K562 (cell line): ENCODE results near the gene RIMBP3C. TPM values are rescaled to one million over a fixed set of nuclear protein-coding genes. Genes with fewer than 3 reads are reported as not detected.

Experiments used
- BHLHE40 ChIP-seq: IDR thresholded peaks from 2 replicates; pipeline ENCODE4 v1.6.1; 2011; ENCODE audit warnings: low read length, improper control_type of control experiment
- CEBPG ChIP-seq, 3 experiments: fragments of 200-800 bp in 1 of 3; sonication (Bioruptor generic) in 1 of 3; sonication (generic) in 1 of 3; formaldehyde crosslinking in 1 of 3; IDR thresholded peaks in 2 of 3; conservative IDR thresholded peaks in 1 of 3; 2 replicates each; pipeline versions ENCODE4 v1.6.1 to v1.8.0; 2016 to 2022; ENCODE audit warnings: missing compliant biosample characterization in 2 of 3, missing genetic modification characterization in 2 of 3, mild to moderate bottlenecking in 1 of 3, missing genetic modification reagents in 1 of 3
- ELK1 ChIP-seq: sonication (generic); formaldehyde crosslinking; IDR thresholded peaks from 2 replicates; pipeline ENCODE4 v1.8.1; 2022; ENCODE audit warnings: missing genetic modification reagents
- EP300 ChIP-seq: IDR thresholded peaks from 2 replicates; pipeline ENCODE4 v1.6.1; 2012; ENCODE audit warnings: low read length, improper control_type of control experiment
- ETS2 ChIP-seq: IDR thresholded peaks from 2 replicates; pipeline ENCODE4 v1.6.1; 2016; ENCODE audit warnings: borderline replicate concordance, missing genetic modification characterization, mild to moderate bottlenecking, moderate library complexity, missing compliant biosample characterization; ENCODE audit not compliant: poor library complexity, severe bottlenecking
- FOS ChIP-seq: IDR thresholded peaks from 3 replicates; pipeline ENCODE4 v1.6.1; 2011; ENCODE audit not compliant: insufficient read length; ENCODE audit errors: extremely low read depth
- FOXA3 ChIP-seq, 2 experiments: fragments of 450-650 bp in 1 of 2; sonication (generic) in 1 of 2; formaldehyde crosslinking; IDR thresholded peaks in 1 of 2; conservative IDR thresholded peaks in 1 of 2; 2 replicates each; pipeline versions ENCODE4 v1.4.0 to v1.8.0; 2020 to 2022; ENCODE audit warnings: mild to moderate bottlenecking in 2 of 2, missing genetic modification reagents in 1 of 2
- FOXP1 ChIP-seq: sonication (generic); formaldehyde crosslinking; IDR thresholded peaks from 2 replicates; pipeline ENCODE4 v1.8.0; 2022; ENCODE audit warnings: mild to moderate bottlenecking, missing genetic modification reagents
- HNRNPLL ChIP-seq: fragments of 200-400 bp; formaldehyde crosslinking; IDR thresholded peaks from 2 replicates; pipeline ENCODE4 v1.6.1; 2017; ENCODE audit warnings: low read length, low read depth, mild to moderate bottlenecking; ENCODE audit not compliant: poor library complexity, severe bottlenecking
- HNRNPUL1 ChIP-seq: fragments of 200-400 bp; formaldehyde crosslinking; IDR thresholded peaks from 2 replicates; pipeline ENCODE4 v1.6.1; 2017; ENCODE audit warnings: low read length
- KDM5B ChIP-seq: fragments of 200-600 bp; sonication (generic); IDR thresholded peaks from 2 replicates; pipeline ENCODE4 v1.6.1; 2012; ENCODE audit warnings: low read depth, mild to moderate bottlenecking, moderate library complexity, low read length, control low read depth, inconsistent platforms; ENCODE audit not compliant: insufficient replicate concordance
- LARP7 ChIP-seq: fragments of 450-650 bp; IDR thresholded peaks from 2 replicates; pipeline ENCODE4 v1.6.1; 2016
- MLX ChIP-seq, 2 experiments: fragments of 450-650 bp in 1 of 2; sonication (generic) in 1 of 2; formaldehyde crosslinking; conservative IDR thresholded peaks; 2 replicates each; pipeline versions ENCODE4 v1.4.0 to v1.8.1; 2020 to 2022; ENCODE audit warnings: mild to moderate bottlenecking in 1 of 2, missing genetic modification reagents in 1 of 2
- NONO ChIP-seq, 2 experiments: fragments of 200-400 bp in 1 of 2; fragments of 450-650 bp in 1 of 2; formaldehyde crosslinking in 1 of 2; IDR thresholded peaks; 2 replicates each; pipeline ENCODE4 v1.6.1; 2017; ENCODE audit warnings: low read depth in 2 of 2, mild to moderate bottlenecking in 2 of 2, moderate library complexity in 2 of 2, low read length in 1 of 2
- PHF20 ChIP-seq: fragments of 450-650 bp; IDR thresholded peaks from 2 replicates; pipeline ENCODE4 v1.6.1; 2018; ENCODE audit not compliant: partially characterized antibody
- PHF8 ChIP-seq: fragments of 200-600 bp; sonication (generic); IDR thresholded peaks from 2 replicates; pipeline ENCODE4 v1.6.1; 2012; ENCODE audit warnings: mixed run types, mild to moderate bottlenecking, inconsistent platforms, low read length, moderate library complexity, borderline replicate concordance
- SFPQ ChIP-seq: fragments of 200-400 bp; formaldehyde crosslinking; IDR thresholded peaks from 2 replicates; pipeline ENCODE4 v1.6.1; 2017; ENCODE audit warnings: mild to moderate bottlenecking, low read depth, low read length, moderate library complexity
- TCFL5 ChIP-seq: fragments of 250-450 bp; sonication (Bioruptor Pico); conservative IDR thresholded peaks from 2 replicates; pipeline ENCODE4 v1.6.1; 2021; ENCODE audit warnings: mild to moderate bottlenecking, moderate library complexity, matching md5 sums
- TGIF2 ChIP-seq: sonication (generic); formaldehyde crosslinking; IDR thresholded peaks from 2 replicates; pipeline ENCODE4 v1.8.1; 2022; ENCODE audit warnings: mild to moderate bottlenecking, missing genetic modification reagents, moderate library complexity
- polyA plus RNA-seq, 8 experiments: library from polyadenylated mRNA; depleted of rRNA in 4 of 8; stranded (reverse) in 5 of 8; unstranded in 3 of 8; fragments of >200 nt; fragmentation: Nextera tagmentation in 2 of 8; fragmentation: Illumina TruSeq in 1 of 8; extraction: Ambion mirVana in 2 of 8; extraction: Trizol in 1 of 8; gene quantifications; 2 replicates each; pipeline versions ENCODE4 v1.2.1 to v1.2.3, GENCODE V29; 2011 to 2014; ENCODE audit warnings: inconsistent platforms in 1 of 8, missing spikeins in 1 of 8
- total RNA-seq, 7 experiments: library from RNA; depleted of rRNA in 6 of 7; stranded (reverse); fragments of >200 nt in 6 of 7; fragmentation: Illumina TruSeq in 2 of 7; extraction: Trizol in 2 of 7; gene quantifications; 2 replicates each; pipeline versions ENCODE4 v1.2.1 to v1.2.3, GENCODE V29; 2011 to 2021; ENCODE audit warnings: low replicate concordance in 1 of 7
- TF ChIP-seq, protein P1 (sequence below): sonication (generic); formaldehyde crosslinking; IDR thresholded peaks from 2 replicates; pipeline ENCODE4 v1.8.1; 2023; ENCODE audit warnings: mild to moderate bottlenecking, missing genetic modification reagents

The RIMBP3C gene
- total and polyA plus RNA-seq, 9 of the 15 experiments (the other 6 are each of a cell fraction or from before 2014, with no cell fraction given): 0.09 to 0.98 (median 0.17) TPM; not detected in 2

- TF ChIP-seq TCFL5 (CRISPR knock-in tag) (no peak), EP300 (no peak), FOXP1 (peak; percentile 49; the same call in 1 of the 2 replicates), FOXA3 (CRISPR knock-in tag; conservative IDR thresholded peaks at IDR 0.05 in 1 of 2, IDR thresholded peaks at IDR 0.05 in 1 of 2) (peak in 1 of 2 experiments; percentile 81; a peak in 2 of 4 replicates), NONO (IDR thresholded peaks at IDR 0.05; ENCODE audit: low read depth in 2 of 2, low read length in 1 of 2) (no peak), HNRNPLL (no peak), CEBPG (CRISPR knock-in tag; IDR thresholded peaks at IDR 0.05) (peak; percentile 84), CEBPG (tag; conservative IDR thresholded peaks at IDR 0.05 in 1 of 2, IDR thresholded peaks at IDR 0.05 in 1 of 2) (peak; percentile 61 to 75), MLX (CRISPR knock-in tag; conservative IDR thresholded peaks at IDR 0.05) (no peak; a peak in 1 of 4 replicates), TGIF2 (CRISPR knock-in tag) (no peak), ETS2 (tag) (no peak), KDM5B (no peak), PHF20 (no peak), PHF8 (peak; percentile 10; the same call in 1 of the 2 replicates), LARP7 (no peak), SFPQ (no peak), BHLHE40 (no peak), HNRNPUL1 (no peak; the same call in 1 of the 2 replicates), ELK1 (CRISPR knock-in tag) (no peak), FOS (no peak)
- TF ChIP-seq, protein P1, sequence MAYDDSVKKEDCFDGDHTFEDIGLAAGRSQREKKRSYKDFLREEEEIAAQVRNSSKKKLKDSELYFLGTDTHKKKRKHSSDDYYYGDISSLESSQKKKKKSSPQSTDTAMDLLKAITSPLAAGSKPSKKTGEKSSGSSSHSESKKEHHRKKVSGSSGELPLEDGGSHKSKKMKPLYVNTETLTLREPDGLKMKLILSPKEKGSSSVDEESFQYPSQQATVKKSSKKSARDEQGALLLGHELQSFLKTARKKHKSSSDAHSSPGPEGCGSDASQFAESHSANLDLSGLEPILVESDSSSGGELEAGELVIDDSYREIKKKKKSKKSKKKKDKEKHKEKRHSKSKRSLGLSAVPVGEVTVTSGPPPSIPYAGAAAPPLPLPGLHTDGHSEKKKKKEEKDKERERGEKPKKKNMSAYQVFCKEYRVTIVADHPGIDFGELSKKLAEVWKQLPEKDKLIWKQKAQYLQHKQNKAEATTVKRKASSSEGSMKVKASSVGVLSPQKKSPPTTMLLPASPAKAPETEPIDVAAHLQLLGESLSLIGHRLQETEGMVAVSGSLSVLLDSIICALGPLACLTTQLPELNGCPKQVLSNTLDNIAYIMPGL (CRISPR knock-in tag): peak; percentile 54
These were observed 31.8 kb upstream of the RIMBP3C start (continued) for GRCh38 chr22:21582801-21583740.
